SH-SY5Y (cell line): ENCODE results near the gene VMAC.

Experiments used
- GATA2 ChIP-seq: IDR thresholded peaks from 2 replicates; pipeline ENCODE4 v1.6.1; 2011; ENCODE audit warnings: mild to moderate bottlenecking, low read depth, low read length
- GATA3 ChIP-seq: IDR thresholded peaks from 2 replicates; pipeline ENCODE4 v1.6.1; 2011; ENCODE audit warnings: low read depth, mild to moderate bottlenecking, low read length, moderate library complexity

VMAC gene

DNA sequence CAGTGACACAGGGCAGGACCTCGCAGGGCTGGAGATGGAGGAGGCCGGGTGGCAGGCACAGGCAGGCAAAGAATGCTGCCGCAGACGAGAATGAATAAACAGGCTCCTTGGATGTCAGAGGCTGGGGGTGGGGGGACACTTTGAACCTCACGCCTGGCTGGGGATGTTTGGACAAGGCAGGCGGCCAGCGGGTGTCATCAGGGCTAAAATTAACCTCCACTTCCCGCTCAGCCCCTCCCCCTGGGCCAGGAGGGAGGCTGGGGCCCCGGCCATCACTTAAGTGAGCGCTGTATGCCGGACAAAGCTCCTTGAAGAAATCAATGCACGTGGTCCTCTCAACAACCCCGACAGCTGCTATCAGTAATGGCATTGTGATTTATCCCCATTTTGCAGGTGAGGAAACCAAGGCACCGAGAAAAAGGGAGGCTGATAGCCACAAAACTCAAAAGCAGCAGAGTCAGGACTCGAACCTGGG lies 24.0 kb upstream of the VMAC start:
- TF ChIP-seq GATA3 (no peak), GATA2 (no peak)

DNA sequence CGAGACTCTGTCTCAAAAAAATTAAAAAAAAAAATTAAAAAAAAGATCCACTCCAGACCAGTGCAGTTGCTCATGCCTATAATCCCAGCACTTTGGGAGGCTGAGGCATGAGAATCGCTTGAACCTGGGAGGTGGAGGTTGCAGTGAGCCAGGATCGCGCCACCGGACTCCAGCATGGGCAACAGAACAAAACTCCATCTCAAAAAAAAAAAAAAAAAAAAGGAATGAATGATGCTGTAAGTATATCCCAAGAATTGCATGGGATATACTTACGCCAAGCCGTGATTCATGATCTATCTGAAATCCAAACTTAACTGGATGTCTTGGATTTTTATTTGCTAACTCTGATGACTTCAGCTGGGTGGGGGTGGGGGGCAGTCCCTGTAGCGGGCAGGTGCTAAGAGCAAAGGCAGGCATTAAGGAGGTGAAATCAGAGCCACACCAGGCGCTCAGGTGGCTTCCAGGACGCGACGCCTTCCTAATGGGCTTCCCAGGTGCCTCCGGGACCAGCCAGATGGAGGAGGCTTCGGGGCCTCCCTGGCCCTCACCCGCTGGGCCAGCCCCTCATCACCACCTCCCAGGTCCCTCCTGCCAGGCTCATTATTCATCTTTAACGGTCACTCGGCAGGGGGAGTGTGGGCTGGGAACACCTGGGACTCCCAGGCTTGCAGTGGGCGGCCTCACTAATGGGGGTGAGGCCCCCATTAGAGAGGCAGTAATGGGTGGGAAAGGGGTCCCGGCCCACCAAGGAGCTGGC lies 23.0 kb upstream of the VMAC start:
- TF ChIP-seq GATA3 (no peak), GATA2 (no peak)

DNA sequence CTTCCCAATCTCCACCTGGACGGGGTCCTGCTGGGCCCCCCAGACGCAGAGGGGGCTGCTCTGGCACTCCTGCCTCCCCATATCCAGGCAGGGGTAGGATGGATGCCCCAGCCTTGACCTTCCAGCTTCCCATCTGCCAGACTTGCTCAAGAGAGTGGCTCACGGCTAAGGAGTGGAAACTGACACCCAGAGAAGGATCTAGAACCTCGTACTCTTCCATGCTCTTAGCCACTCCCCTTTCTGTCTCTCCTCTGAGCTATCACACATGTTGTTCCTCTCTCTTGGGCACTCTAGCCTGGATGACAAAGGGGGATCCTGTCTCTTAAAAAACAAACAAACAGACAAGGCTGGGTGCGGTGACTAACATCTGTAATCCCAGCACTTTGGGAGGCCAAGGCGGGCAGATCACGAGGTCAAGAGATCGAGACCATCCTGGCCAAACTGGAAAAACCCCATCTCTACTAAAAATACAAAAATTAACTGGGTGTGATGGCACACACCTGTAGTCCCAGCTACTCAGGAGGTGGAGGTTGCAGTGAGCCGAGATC lies 22.2 kb upstream of the VMAC start:
- TF ChIP-seq GATA2 (no peak), GATA3 (no peak)

DNA sequence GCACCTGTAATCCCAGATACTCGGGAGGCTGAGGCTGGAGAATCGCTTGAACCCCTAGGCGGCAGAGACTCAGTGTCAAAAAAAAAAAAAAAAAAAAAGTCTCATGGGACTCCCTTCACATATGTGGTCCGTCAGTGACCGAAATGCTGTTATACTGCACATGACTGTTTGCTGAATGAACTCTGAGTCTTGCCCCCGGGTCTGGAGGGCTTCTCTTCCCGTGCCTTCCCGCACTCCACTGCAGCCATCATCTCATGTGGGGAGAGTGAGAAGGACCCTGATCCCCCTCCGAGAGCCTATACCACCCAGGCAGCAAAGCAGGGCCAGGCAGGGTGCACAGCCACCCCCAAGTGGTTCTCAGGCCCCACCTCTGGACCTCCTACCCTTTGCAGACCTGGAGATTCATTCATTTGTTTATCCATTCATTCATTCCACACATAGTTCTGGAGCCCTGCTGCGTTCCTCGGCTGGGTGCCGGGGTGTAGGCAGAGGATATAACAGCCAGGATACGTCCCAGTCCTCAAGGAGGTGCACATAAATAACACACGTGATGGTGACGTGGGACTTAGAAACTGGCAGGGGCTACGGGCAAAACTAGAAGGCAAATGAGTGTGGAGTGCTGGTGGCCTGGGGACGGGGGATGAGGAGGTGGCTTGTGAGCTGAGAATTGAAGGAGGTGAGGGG lies 15.2 kb upstream of the VMAC start:
- TF ChIP-seq GATA2 (no peak), GATA3 (no peak)

DNA sequence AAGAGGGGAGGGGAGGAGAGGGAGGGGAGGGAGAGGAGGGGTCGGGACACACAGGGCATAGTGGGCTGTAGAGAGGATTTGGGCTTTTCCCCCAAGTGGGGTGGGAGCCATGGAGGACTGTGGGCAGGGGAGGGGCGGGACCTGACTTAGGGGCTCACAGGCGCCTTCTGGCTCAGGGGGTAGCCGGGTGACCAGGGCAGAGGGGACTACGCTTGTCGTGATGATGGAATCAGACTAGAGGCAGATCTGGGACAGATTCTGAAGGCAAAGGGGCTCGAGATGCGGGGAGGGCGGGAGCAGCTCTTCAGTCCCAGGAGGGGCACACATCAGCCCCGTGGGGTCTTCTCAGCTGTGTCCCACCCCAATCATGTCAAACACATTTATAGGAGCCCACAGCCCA lies 14.6 kb upstream of the VMAC start:
- TF ChIP-seq GATA3 (no peak), GATA2 (no peak)

DNA sequence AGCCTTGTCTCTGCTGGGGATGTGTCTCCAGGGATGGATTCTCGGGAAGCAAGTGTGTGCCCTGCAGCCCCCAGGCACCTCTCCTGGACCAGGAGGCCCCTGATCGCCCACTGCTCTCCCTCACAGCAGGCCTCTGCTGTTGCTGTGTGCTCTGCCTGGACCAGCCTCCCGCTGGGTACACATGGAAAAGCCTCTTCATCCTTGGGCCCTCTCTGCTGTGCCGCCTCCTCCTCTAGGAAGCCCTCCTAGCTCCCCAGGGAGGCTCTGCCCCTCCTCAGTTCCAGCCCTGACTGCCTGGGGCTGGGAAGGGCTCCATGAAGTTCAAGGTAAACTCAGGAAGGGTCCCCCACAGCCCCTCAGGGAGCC lies 13.1 kb upstream of the VMAC start:
- TF ChIP-seq GATA3 (no peak), GATA2 (no peak)

DNA sequence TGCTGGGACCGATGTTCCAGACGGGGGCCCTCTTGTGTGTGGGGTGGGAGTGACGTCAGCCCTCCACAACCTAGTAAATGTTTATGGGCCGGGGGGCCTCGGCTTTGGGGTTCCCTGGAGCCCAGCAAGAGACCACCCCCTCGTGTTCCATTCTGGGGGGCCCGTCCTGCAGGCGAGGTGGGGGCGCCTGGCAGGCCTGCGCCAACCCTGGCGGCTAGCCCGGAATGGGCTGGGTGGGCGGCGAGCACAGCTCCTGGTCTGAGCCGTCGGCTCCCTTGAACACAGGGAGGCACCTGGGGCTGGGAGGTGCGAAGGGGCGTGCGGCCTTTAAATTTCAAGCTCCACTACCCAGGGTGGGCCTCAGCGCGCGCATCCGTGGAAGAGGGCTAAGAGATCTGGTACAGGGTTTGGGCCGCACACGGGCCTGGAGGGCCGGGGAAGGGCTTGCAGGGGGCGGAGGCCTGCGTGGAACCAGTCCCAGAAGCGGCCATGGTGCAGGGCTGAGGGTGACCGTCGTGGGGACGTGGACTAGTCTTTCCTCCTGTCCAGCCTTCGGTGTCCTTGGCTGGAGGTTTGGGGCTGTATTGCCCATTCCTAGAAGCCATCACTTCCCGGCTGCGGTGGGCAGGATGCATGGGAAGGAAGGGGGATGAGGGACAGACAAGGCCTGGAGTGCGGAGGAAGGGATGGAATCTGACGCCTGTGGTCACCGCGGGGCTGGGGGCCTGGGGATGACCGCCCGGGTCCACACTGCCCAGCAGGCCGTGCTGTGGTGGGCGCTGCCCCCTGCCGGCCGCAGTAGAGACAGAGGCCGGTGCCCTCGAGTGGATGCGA lies 12.5 kb upstream of the VMAC start:
- TF ChIP-seq GATA2 = no peak
- no peak for TF ChIP-seq GATA3

DNA sequence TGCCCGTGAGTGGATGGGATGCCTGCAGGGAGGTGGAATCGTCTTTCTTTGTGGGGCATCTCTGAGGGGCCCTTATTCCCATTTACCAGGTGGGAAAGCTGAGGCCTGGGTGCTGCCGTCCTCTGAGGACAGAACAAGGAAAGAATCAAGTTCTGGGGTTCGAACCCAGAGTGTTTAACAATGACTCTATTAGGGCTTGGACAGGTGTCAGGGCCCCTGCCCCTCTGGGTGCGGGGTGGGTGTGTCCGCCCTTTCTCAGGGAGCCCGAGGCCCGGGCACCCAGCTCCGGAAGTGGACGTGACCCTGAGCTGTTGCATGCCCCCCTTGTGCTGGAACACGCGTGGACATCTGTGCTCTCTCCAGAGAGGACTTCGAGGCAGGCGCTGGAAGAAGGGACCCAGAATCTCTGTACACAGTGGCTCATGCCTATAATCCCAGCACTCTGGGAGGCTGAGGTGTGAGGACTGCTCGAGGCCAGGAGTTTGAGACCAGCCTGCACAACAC lies 11.8 kb upstream of the VMAC start:
- TF ChIP-seq GATA3 (no peak), GATA2 (no peak)

DNA sequence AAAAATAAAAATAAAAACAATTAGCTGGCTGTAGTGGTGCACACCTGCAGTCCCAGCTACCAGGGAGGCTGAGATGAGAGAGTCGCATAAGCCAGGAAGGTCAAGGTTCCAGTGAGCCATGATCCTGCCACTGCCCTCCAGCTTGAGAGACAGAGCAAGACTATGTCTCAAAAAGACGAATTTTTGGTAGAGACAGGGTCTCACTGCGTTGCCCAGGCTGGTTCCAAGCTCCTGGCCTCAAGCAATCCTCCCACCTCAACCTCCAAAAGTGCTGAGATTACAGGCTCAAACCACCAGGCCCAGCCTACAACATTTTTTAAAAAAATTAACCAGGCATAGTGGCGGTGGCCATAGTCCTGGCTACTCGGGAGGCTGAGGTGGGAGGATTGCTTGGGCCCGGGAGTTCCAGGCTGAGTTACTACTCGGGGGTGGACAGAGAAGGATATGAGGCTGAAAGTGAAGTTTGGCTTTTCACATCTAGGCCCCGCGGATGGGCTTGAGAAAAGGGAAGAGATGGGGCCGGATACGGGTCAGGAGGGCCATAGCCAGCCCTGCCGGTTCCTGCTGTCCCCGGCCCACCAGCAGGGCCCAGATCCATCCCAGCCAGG lies 11.3 kb upstream of the VMAC start:
- no peak for TF ChIP-seq GATA3
- TF ChIP-seq GATA2 = no peak

DNA sequence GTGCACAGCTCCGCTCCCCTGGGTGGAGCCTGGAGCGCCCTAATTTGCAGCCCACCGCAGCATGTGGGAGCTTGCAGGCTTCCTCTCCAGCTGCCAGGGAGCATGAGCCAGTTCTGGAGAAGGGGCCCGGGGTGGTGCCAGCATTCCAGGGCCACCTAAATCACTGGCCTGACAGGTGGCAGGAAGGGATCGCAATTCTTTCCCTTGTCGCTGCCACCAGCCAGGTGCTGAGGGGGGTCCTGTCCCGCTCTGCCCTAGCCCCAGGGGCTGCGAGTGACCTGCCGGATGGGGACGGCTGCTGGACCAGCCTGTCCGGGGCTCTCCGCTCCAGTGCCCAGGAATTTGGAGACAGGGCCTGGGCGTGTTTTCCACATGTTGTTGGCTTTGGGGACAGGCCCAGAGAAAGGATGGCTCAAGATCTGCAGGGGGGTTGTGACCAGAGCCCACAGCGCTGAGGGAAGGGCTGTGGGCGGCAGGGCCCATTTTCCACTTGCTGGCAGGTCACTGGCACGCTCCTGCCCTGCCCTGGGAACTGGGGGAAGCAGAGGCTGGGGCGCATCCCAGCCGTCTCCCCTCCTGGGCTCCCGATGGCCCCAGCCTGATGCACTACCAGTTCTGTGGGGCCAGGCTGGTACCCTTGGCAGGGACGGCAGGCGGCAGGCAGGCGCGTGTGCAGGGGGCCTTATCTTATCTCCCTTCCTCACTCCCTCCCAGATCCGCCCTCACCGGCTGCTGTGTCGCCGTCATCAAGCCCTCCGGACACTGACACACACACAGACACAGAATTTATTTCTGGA lies 10.6 kb upstream of the VMAC start:
- TF ChIP-seq GATA3 (no peak), GATA2 (peak; percentile 98)

DNA sequence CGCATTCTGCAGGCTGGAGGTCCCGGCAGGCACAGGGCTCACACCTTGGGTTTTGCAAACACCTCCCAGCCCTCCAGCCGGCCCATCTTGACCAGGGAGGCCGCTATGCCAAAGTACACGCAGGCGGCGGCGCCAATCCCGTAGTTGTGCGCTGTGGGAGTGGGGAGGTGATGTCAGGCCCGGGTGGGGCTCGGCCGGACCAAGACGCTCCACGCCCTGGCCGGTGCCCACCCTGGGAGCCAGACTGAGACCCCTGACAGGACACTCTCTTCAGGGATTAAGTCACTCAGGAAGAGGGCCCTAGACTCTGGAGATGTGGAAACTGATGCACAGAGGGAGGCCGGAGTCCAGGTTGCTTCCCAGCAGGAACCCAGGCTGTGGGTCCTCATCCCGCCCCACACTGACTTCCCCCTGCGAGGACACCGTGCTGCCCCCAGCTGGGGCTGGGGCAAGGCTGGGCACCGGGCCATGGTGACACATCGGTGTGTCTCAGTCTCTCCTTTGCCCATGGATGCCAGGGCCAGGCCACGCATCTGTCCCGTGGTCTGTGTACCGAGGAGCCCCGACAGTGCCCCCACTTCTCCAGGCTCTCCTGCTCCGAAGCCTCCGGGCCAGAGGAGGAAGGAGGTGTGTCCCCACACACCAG lies 9.8 kb upstream of the VMAC start:
- TF ChIP-seq GATA2 (no peak), GATA3 (no peak)

DNA sequence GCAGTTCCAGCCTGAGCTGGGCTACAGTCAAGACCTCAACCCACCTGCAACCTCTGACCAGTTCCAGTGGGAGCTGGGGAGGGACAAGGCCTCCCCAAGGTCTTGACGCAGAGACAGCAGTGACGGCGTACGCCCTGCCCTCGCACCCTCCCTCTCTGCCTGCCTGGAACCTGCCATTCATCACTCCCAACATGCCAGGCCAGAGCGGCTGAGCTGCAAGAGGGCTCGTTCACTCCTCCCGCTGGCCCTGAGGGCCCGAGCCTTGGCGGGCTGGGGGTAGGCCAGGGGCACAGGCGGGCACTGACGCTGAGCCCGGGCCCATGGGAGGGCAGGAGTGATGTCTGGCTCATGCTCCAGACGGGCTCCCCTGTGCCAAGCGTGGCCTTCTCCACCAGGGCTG lies 9.3 kb upstream of the VMAC start:
- TF ChIP-seq GATA3 (no peak), GATA2 (no peak)

DNA sequence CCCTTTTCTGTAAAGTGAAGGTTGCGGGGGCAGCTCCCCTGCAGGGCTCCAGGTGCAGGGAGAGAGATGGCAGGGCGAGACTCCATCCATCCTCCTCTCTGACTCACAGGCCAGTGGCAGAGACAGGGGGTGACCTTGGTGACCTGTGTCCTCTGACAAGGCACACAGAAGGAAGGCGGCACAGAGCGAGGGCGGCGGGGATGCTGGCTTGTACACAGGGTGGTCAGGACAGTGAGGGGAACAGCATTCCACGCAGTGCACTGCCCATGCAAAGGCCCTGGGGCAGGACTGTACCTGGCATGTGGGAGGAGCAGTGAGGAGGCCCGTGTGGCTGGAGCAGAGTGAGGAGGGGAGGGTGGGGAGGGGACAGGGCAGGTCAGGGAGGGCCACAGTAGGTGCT lies 8.8 kb upstream of the VMAC start:
- TF ChIP-seq GATA3 (no peak), GATA2 (no peak)

DNA sequence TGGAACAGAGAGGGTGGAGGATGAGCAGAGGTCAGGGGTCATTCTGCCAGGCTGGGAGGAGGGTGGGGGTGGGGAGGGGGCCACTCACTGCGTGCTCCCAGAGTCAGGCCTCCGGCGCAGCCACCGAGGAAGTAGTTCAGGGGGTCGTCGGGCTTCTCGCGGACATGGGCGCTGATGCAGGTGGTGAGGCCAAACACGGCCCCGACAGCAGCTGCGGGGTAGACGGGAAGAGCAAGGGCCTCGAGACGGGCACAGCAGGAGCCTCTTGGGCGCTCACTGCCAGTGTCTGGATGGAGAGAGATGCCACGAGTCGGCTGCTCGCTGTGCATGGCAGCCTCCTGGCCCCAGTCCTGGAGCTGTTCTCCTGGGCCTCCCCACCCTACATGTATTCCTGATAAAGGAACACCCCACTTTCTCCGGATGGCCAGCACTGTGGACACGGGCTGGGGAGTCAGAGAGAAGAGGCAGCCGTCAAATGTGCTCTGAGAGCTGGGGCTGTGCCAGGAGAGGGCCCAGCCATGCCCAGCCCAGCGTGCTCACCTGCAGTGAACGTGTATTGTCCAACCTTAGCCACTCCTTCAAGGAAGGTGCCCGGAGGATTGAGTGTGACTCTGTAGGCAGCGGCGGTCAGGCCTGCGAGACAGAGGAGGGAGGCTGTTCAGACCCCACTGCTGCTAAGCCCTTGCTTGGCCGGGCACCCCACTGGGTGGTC lies 8.2 kb upstream of the VMAC start:
- no peak for TF ChIP-seq GATA3
- TF ChIP-seq GATA2 = no peak
